GM12801 (cell line): ENCODE results near the gene RNF144A.

ENCODE experiments used
- CTCF ChIP-seq: IDR thresholded peaks from one replicate; pipeline ENCODE4 v1.5.1; 2011; ENCODE audit warnings: control low read depth; ENCODE audit not compliant: insufficient read length; ENCODE audit errors: extremely low read depth

RNF144A gene

GRCh38 chr2:7083580-7084509, 166.6 kb downstream of the RNF144A start:
- TF ChIP-seq CTCF, result no peak

GRCh38 chr2:7084601-7085000, 167.4 kb downstream of the RNF144A start:
- TF ChIP-seq CTCF, result no peak

GRCh38 chr2:7089284-7089683, 172.1 kb downstream of the RNF144A start:
- no peak for TF ChIP-seq CTCF

GRCh38 chr2:7089898-7090510, 172.8 kb downstream of the RNF144A start:
- no peak for TF ChIP-seq CTCF

GRCh38 chr2:7093376-7093775, 176.2 kb downstream of the RNF144A start:
- no peak for TF ChIP-seq CTCF
